ENCODE results near the gene YWHAH.

The YWHAH gene

DNA sequence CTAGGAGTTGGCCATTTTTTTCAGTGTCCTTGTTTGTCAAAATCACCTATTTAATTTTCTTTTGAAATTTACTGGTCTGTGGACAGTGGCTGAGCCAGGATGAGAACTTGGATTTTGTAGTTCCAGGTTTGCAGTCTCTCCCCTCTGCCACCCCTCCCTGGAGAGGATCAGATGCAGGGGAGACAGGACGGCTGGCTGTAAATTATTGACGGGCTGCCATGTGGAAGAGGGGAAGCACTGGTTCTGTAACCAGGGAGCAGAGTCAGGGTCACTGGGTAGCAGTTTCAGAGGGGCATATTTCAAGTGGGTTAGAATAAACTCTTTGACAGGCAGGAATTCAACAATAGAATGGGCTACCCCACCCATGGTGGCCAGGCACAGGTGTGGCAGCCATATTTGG is 20.6 kb upstream of the YWHAH start:
- no peaks in the 10 kb centered on the region for H3K27me3 ChIP-seq (ENCODE audit: low read length)
- no peak overlapping the region for H3K4me2 ChIP-seq (ENCODE audit: low read depth, low read length, poor library complexity, severe bottlenecking)
- no peak overlapping the region for H3K4me3 ChIP-seq (ENCODE audit: insufficient read depth, low read length, poor library complexity, severe bottlenecking)
- TF ChIP-seq, protein P1, sequence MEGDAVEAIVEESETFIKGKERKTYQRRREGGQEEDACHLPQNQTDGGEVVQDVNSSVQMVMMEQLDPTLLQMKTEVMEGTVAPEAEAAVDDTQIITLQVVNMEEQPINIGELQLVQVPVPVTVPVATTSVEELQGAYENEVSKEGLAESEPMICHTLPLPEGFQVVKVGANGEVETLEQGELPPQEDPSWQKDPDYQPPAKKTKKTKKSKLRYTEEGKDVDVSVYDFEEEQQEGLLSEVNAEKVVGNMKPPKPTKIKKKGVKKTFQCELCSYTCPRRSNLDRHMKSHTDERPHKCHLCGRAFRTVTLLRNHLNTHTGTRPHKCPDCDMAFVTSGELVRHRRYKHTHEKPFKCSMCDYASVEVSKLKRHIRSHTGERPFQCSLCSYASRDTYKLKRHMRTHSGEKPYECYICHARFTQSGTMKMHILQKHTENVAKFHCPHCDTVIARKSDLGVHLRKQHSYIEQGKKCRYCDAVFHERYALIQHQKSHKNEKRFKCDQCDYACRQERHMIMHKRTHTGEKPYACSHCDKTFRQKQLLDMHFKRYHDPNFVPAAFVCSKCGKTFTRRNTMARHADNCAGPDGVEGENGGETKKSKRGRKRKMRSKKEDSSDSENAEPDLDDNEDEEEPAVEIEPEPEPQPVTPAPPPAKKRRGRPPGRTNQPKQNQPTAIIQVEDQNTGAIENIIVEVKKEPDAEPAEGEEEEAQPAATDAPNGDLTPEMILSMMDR (IDR thresholded peaks at IDR 0.05; ENCODE audit: insufficient read depth, low read length, poor library complexity, severe bottlenecking) = no peak
- no peak for TF ChIP-seq EZH2phosphoT487 (conservative IDR thresholded peaks at IDR 0.05; ENCODE audit: low read length)
- H3F3A ChIP-seq (ENCODE audit: insufficient read depth) = no peaks in the 10 kb centered on the region
- no peaks in the 10 kb centered on the region for H3K36me3 ChIP-seq (ENCODE audit: low read length)
- no peaks in the 10 kb centered on the region for H3K9me3 ChIP-seq (ENCODE audit: insufficient read depth, low read length)
- H3K79me2 ChIP-seq (ENCODE audit: insufficient read depth, low read length) = no peaks in the 10 kb centered on the region
- H2AFZ ChIP-seq (ENCODE audit: low read depth, low read length, severe bottlenecking) = no peak overlapping the region
- no peak overlapping the region for H3K27ac ChIP-seq (ENCODE audit: low read depth, low read length)
- no peaks in the 10 kb centered on the region for H3K9me2 ChIP-seq (replicated peaks; ENCODE audit: insufficient read depth, low read length)
- no peaks in the 10 kb centered on the region for H4K20me1 ChIP-seq (ENCODE audit: low read depth, low read length)
- H3K9ac ChIP-seq (ENCODE audit: low read length) = no peak overlapping the region

DNA sequence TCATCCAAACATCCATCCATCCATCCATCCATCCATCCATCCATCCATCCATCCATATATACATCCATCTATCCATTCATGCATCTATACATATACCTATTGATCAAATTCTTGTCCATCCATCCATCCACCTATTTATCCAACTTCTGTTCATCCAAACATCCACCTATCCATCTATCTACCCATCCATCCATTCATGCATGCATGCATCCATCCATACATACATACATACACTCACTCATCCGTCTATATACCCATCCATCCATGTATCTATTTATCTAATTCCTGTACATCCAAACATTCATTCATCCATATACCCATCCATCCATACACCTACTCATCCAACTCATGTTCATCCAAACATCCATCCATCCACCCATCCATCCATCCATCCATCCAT is 19.3 kb upstream of the YWHAH start:
- Histone ChIP-seq H4K20me1 (ENCODE audit: low read depth, low read length) (no peaks in the 10 kb centered on the region), H3K9ac (ENCODE audit: low read length) (no peak overlapping the region), H3K27me3 (ENCODE audit: low read length) (no peaks in the 10 kb centered on the region), H2AFZ (ENCODE audit: low read depth, low read length, severe bottlenecking) (no peak overlapping the region), H3K4me2 (ENCODE audit: low read depth, low read length, poor library complexity, severe bottlenecking) (no peak overlapping the region), H3K4me3 (ENCODE audit: insufficient read depth, low read length, poor library complexity, severe bottlenecking) (no peak overlapping the region), H3F3A (ENCODE audit: insufficient read depth) (no peaks in the 10 kb centered on the region), H3K9me3 (ENCODE audit: insufficient read depth, low read length) (no peaks in the 10 kb centered on the region), H3K27ac (ENCODE audit: low read depth, low read length) (no peak overlapping the region), H3K36me3 (ENCODE audit: low read length) (no peaks in the 10 kb centered on the region), H3K79me2 (ENCODE audit: insufficient read depth, low read length) (no peaks in the 10 kb centered on the region), H3K9me2 (replicated peaks; ENCODE audit: insufficient read depth, low read length) (no peaks in the 10 kb centered on the region)
- TF ChIP-seq EZH2phosphoT487 (conservative IDR thresholded peaks at IDR 0.05; ENCODE audit: low read length) = no peak
- TF ChIP-seq, protein P1 (IDR thresholded peaks at IDR 0.05; ENCODE audit: insufficient read depth, low read length, poor library complexity, severe bottlenecking) = no peak

DNA sequence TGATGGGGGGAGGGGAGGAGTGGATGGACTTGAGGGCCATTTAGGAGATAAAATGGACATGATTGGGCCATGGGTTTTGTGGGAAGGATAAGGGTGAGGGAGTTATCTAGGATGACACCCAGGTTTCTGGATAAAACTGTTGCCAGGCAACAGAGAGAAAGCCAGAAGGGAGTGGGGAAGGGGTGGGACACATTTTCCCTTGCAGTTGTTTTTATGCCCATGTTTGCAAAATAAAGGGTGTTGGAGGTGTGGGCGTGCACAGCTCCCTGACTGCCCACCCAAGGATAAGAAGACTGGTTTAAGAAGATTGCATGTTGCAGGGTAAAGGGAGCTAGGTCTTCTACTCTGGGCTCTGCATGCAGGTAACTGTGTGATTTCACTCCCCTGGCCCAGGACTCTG is 18.3 kb upstream of the YWHAH start:
- Histone ChIP-seq H3K79me2 (ENCODE audit: insufficient read depth, low read length) (no peaks in the 10 kb centered on the region), H3K27me3 (ENCODE audit: low read length) (no peaks in the 10 kb centered on the region), H3K9ac (ENCODE audit: low read length) (no peak overlapping the region), H3K9me2 (replicated peaks; ENCODE audit: insufficient read depth, low read length) (no peaks in the 10 kb centered on the region), H3K27ac (ENCODE audit: low read depth, low read length) (no peak overlapping the region), H3K36me3 (ENCODE audit: low read length) (no peaks in the 10 kb centered on the region), H4K20me1 (ENCODE audit: low read depth, low read length) (no peaks in the 10 kb centered on the region), H3F3A (ENCODE audit: insufficient read depth) (no peaks in the 10 kb centered on the region), H2AFZ (ENCODE audit: low read depth, low read length, severe bottlenecking) (no peak overlapping the region), H3K9me3 (ENCODE audit: insufficient read depth, low read length) (no peaks in the 10 kb centered on the region), H3K4me3 (ENCODE audit: insufficient read depth, low read length, poor library complexity, severe bottlenecking) (no peak overlapping the region), H3K4me2 (ENCODE audit: low read depth, low read length, poor library complexity, severe bottlenecking) (no peak overlapping the region)
- TF ChIP-seq EZH2phosphoT487 (conservative IDR thresholded peaks at IDR 0.05; ENCODE audit: low read length) = no peak
- TF ChIP-seq, protein P1 (IDR thresholded peaks at IDR 0.05; ENCODE audit: insufficient read depth, low read length, poor library complexity, severe bottlenecking) = no peak
